ENCODE measurements around the gene HLF.
A peak's percentile ranks its signal among the peaks of the same experiment; 100 is the strongest.

Gene HLF

GRCh38 chr17:55354941-55355340, 90.2 kb downstream of the HLF start:
- no peak for DNase-seq (ENCODE audit: low spot score)

- DNase-seq (ENCODE audit: low spot score): peak; percentile 70
Measured at GRCh38 chr17:55356434-55357328, 91.9 kb downstream of the HLF start.

- DNase-seq (ENCODE audit: low spot score): no peak
Measured at GRCh38 chr17:55360971-55361370, 96.2 kb downstream of the HLF start.

- no peak for DNase-seq (ENCODE audit: low spot score)
Measured at GRCh38 chr17:55363033-55363432, 98.3 kb downstream of the HLF start.

- DNase-seq (ENCODE audit: low spot score): no peak
Measured at GRCh38 chr17:55366020-55366481, 101.3 kb downstream of the HLF start.

GRCh38 chr17:55368706-55369105, 103.9 kb downstream of the HLF start:
- no peak for DNase-seq (ENCODE audit: low spot score)
